NCI-H1048 (cell line): ENCODE results near the gene TNNI2.
"Not testable (repeated sequence)": the region's sequence is repeated elsewhere in the genome, so short reads cannot be mapped to it uniquely, and the experiment has no call there.

Experiments used
- DNase-seq: peaks from one replicate; lab custom pipeline; 2025; lab: John Stamatoyannopoulos, UW

The TNNI2 gene

DNA sequence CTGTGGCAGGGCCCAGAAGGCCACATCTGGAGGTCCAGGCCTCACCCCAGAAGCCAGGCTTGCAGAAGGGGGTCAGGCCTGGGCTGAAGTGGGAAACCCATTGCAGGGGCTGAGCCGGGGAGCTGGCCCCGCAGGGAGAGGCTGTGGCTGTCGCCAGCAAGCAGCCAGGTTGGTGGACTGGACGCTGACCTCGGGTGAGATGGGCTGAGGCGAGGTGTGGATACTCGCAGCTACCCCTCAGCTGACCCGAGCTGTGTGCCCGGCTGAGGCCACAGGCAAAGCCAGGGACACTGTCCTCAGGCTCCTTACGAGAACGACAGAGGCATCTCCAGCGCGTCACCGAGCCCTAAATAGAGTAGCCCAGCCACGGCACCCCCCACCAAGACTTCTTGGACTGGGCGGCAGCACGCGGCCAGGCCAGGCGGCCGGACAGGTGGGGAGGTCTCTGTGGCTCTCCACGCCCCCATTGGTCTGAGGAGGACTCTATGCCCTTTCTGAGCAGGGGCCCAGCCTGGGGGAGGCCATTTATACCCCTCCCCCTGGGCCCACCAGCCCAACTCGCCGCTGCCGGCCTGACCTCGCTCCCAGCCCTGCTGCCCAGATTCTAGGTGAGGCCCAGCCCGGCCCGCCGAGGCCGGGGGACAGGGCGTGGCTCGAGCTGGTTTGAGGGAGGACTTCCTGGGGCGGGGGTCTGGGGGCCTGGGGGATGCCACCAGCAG, at the start of gene TNNI2:
TNNI2 (plus strand) TSS at position 556 of the 719 bp plus-strand sequence. CDS start 716 bp downstream, outside the sequence.
- no peak for DNase-seq

DNA sequence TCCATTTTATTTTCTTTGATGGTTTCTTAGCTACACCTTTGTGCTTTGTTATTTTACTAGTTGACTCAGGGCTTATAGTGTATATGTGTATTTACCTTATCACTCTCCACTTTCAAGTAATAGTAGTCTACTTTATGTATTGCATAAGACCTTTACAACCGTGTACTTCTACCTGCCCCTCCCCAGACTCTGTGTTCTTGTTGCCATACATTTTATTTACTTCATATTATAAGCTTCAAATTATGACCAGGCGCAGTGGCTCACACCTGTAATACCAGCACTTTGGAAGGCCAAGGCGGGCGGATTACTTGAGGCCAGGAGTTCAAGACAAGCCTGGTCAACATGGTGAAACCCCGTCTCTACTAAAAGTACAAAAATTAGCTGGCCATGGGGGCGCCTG, 46.9 kb upstream of the TNNI2 start:
- no peak for DNase-seq

DNA sequence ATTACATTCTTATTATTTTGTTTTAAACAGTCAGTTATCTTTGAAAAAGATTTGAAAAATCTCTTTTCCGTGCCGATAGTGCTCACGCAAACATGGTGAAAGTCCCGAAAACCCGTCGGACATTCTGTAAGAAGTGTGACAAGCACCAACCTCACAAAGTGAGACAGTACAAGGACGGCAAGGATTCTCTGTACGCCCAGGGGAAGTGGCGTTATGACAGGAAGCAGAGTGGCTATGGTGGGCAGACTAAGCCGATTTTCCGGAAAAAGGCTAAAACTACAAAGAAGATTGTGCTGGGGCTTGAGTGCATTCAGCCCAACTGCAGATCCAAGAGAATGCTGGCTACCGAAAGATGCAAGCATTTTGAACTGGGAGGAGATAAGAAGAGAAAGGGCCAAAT, 46.3 kb upstream of the TNNI2 start:
- no peak for DNase-seq

DNA sequence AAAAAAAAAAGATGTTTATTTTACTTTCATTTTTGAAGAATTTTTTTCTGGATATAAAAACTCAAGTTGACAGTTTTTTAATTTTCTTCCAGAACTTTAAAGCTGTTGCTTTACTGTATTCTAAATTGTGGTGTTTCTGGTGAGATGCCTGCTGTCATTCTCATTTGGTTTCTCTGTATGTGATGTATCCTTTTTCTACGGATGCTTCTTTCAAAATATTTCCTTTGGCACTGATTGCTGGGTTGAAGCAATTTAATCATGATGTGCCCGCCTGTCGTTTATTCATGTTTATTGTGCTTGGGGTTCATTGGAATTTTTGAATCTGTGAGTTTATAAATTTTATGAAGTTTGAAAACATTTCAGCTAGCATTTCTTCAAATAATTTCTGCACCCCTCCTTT, 45.7 kb upstream of the TNNI2 start:
- no peak for DNase-seq

DNA sequence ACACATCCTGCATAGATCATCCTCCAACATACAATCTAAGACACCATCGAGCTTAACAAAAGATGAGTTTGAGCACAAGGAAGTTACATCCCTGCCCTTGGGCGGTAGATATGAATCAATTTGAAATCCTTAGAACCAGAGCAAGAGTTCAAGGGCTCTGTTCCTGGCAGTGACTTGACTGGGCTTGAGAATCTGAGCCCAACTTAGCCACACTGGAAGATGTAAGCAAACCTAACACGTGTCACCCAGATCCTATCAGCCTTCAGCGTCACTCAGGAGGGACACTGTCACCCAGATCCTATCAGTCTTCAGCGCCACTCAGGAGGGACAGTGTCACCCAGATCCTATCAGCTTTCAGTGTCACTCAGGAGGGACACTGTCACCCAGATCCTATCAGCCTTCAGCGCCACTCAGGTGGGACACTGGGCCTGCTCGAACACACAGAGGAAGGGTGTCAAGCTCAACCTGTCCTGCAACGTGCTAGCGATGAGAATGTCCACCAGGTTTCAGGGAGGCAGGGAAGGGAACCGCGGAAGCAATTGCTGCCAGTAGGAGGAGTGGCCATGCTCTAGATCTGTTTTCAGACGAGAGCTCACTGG, 42.3 kb upstream of the TNNI2 start:
- no peak for DNase-seq

DNA sequence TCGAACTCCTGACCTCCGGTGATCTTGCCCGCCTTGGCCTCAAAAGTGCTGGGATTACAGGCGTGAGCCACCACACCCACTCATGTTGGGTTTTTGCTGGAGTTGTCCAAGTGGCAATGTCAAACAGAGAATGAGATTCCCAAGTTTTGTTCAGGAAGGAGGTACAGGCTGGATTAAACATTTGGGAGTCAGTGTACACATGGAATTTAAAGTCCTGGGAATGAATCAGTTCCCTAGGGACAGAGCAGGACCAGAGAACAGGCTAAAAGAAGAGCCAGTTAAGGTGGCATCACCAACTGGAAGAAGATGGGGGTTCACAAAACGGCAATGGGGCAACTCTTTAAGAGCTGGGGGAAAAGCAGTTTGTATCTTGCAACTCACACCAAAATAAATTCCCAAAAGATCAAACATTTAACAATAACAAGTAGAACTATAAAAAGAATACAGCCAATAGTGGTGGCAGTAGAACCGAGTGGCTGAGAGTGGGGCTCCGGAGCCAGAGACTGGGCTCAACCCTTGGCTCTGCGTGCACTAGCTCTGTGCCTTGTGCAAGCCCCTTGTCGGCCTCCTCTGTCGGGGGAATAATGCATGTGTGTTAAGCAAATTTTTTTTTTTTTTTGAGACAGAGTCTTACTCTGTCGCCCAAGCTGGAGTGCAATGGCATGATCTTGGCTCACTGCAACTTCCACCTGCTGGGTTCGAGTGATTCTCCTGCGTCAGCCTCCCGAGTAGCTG, 41.2 kb upstream of the TNNI2 start:
- no peak for DNase-seq

DNA sequence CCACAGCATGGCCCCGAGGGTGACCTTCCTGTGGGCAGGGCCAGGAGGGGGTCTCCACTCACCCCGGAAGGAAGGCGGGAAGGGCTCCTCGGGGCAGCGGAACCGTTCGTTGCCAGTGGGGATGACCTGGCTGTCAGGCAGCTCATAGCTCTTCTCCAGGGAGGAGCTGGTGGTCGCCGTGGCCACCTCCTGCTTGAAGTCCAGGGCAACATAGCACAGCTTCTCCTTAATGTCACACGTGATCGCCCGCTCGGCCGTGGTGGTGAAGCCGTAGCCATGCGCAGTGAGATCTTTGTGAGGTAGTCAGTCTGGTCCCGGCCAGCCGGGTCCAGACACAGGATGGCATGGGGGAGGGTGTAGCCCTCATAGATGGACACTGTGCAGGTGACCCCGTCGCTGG, 35.5 kb upstream of the TNNI2 start:
- DNase-seq, result no peak

DNA sequence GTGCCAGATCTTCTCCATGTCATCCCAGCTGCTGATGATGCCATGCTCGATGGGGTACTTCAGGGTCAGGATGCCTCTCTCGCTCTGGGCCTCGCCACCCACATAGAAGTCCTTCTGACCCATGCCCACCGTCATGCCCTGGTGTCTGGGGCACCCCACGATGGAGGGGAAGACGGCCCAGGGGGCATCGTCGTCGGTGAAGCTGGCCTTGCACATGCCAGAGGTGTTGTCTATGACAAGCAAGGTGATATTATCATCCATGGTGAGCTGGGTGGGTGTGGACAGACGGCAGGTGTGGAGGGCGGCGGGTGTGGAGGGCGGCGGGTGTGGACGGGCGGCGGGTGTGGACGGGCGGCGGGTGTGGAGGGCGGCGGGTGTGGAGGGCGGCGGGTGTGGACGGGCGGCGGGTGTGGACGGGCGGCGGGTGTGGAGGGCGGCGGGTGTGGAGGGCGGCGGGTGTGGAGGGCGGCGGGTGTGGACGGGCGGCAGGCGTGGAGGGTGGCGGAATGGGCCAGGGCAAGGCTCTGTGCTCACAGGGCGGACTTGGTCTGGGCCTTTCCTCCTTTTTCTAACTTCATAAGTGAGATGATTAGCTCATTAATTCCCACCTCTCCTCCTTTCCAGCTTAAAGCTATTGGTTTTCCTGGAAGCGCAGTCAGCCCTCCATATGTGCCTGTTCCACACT, 34.8 kb upstream of the TNNI2 start:
- not testable (repeated sequence) for DNase-seq

DNA sequence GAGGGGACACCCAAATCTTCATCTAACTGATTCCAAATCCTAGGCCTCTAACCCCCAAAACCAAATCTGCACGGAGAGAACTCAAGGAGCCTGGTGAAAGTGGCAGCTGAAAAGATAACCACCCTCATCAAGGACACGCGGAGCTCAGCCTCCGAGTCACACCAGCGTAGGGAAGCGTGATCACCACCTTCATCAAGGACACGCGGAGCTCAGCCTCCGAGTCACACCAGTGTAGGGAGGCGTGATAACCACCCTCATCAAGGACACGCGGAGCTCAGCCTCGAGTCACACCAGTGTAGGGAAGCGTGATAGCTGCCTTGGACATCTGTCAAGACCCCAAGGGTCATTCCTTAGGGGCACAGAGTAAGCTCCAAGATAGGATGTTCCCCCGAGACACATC, 33.3 kb upstream of the TNNI2 start:
- DNase-seq, result no peak

DNA sequence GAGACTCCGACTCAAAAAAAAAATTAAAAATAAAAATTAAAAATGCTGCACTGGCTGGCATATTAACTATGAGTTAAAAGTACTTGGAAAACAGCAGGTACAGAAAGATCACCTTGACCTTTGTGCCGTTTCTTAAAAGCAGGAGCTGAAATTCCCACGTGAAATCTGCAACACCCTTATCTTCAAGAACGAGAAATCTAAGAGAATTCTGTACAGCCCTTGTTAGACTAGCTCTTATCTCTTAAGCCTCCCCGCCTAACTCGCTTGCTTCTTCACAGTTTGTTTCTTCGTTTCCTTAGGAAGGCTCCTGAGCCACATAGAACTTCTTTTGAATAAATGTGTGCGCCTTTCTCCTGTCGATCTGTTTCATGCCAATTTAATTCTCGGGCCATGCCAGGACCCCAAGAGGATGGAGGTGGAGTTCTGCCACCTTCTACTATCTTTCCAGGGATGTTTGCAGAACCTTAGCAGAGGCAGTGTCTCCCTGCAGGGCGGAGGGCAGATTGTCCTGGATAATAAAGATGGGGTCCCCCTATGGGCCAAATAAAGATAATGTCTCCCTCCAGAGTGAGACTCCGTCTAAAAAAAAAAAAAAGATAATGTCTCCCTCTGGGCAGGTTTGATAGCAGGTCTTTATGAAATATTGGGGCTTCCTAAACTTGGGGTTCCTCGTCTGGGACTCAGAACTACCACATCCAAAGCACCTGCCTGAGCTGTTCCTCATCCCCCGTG, 31.4 kb upstream of the TNNI2 start:
- DNase-seq, result no peak

DNA sequence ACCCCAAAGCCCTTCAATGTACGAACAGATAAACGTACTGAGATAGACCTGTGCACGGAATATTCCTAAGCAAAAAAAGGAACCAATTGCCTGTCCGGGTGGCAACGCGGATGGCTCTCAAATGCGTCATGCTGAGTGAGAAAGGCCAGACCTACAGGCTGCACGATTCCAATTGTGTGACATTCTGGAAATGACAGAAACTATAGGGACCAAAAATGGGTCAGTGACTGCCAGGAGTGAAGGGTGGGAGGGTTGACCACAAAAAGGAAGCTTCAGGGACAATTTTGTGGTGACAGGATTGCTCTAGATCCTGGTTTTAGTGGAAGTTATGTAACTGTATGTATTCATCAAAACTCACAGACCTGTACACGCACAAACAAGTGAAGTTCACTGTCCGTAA, 28.0 kb upstream of the TNNI2 start:
- DNase-seq, result no peak

DNA sequence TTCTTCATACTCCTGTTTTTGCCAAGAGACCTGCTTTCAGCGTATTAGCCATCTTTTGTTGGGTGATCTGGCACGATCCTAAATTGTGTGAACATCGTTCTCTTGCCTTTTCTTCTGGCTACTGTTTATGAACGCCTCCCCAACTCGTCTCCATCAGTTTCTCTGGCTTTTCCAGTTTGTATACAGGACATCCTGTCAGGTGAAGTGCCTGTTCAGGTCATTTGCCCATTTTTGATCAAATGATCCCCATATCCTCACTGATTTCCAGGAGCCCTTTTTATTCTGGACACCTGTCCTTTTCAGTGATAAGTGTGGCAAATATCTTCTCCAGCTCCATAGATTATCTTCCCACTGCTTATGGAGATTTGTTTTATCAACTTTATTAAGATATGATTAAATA, 26.5 kb upstream of the TNNI2 start:
- no peak for DNase-seq

DNA sequence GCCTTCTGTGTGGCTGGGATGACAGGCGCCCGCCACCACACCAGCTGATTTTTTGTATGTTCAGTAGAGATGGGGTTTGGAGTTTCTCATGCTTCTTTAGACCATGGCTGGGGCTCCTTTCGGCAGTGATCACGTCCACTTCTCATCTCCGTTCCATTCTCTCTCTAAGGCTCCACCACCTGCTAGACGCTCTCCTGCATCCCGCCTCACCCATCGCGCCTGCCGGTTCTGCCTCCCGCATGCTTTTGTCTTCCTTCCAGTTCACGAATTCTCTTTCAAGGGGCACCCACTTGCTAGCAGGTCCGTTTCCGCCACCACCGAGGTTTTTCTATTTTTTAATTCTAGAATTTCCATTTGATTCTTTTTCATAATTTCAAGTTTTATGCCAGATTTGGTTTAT, 26.0 kb upstream of the TNNI2 start:
- no peak for DNase-seq

DNA sequence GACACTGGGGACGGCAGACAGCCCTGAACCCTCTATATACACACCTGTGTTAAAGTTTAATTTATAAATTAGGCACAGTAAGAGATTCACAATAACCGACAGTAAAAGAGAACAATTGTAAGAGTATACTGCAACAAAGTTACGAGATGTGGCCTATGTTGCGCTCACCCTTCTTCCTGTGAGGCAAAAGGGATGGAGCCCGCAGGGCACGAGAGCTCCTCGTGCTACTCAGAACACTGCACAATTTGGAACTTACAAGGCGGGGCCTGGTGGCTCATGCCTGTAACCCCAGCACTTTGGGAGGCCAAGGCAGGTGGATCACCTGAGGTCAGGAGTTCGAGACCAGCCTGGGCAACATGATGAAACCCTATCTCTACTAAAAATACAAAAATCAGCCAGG, 25.4 kb upstream of the TNNI2 start:
- not testable (repeated sequence) for DNase-seq

DNA sequence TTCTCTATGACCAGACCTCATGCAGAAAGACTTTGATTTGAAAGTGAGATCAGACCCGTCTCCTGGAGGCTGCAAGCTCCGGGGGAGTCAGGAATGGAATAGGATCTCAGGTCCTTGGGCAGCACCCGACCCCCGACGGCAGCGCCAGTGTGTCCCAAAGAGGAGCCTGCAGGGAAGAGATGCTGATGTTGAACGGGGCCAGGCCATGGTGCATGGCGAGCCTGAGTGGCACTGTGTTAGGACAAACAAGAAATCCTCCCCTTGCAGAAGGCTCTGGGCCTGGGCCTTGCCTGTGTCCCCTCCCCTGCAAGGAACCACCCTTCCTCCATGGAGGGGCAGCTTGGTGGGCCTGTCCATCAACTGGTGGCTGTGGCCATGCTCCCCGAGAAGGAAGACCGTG, 24.1 kb upstream of the TNNI2 start:
- DNase-seq, result no peak

DNA sequence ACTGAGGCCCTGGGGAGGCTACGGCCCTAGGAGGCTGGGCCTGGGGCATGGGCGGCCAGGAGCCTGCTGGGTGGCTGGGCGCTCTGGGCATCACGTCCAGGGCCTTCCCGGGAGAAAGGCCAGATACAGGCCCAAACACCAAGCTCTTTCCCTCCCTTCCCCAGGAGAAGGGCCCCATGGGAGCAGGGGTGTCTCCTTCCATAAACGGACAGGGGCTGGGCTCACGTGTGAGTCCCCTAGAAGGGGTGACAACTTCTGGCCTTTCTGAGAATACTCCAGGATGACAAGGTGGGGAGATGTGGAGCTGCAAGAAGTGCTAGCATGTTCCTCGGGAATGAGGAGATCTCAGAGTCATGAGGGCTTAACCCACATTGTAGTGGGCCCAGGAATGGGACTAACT, 23.5 kb upstream of the TNNI2 start:
- no peak for DNase-seq

DNA sequence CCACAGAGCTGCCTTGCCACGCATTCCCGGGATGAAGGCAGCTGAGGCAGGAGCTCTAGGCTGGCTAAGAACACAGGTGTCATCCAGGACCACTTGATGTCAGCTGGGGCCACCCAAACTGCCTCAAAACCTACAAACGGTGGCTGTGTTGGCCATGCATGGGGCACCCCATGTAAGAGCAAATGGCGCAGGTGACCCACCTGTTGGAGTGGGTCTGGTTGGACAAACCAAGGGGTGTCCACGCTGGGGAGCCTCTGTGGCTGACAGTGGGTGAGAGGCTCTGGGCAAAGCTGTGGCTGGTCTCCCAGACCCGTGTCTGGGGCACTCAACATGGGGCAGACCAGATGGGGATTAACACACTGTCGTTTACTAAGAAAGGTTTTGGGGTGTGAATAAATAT, 23.0 kb upstream of the TNNI2 start:
- no peak for DNase-seq

DNA sequence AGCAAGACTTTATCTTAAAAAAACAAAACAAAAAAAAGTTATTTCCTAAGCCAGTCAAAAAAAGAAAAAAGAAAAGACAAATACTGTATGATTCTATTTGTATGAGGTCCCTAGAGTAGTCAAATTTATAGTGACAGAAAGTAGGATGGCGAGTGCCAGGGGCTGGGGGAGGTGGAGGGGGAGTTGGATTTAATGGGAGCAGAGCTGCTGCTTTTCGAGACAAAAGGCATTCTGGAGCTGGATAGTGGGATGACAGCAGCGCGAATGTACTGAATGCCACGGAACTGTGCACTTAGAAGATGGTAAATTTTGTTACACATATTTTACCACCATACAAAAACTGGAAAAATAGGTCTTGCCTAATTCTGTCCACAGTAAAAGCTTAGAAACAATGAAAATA, 21.8 kb upstream of the TNNI2 start:
- no peak for DNase-seq

DNA sequence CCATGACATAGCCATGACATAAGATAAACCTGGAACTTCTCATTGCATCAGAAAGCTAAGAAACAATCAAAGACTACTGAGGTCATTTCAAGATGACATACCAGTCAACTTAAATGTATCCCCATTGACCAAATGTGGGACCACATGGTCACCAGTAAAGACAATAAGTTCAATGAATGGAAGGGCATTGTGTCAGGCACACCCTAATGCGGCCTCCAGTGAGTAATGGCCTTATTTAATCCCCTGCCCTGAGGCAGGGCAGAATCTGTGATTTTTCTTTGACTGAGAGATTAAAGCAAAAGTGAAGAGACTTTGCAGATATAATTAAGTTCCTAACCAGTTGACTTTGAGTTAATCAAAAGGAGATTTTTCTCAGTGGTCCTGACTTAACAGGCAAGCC, 21.3 kb upstream of the TNNI2 start:
- no peak for DNase-seq

DNA sequence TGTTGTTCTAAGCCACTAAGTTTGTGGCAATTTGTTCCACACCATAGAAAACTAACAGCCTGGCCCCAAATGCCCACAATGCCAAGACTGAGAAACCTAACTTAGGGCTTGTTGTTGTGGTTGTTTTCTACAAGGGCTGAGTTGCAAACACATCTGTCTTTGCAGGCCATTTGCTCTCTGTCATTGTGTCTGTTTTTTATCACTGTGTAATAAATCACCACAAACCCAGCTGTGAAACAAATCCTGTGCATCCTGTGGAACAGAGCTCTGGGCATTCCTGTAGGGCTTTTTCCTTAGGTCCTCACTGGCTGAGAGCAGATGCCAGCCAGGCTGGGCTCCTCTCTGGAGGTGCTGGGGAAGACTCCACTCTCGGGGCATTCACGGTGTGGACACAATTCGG, 19.7 kb upstream of the TNNI2 start:
- DNase-seq, result no peak

DNA sequence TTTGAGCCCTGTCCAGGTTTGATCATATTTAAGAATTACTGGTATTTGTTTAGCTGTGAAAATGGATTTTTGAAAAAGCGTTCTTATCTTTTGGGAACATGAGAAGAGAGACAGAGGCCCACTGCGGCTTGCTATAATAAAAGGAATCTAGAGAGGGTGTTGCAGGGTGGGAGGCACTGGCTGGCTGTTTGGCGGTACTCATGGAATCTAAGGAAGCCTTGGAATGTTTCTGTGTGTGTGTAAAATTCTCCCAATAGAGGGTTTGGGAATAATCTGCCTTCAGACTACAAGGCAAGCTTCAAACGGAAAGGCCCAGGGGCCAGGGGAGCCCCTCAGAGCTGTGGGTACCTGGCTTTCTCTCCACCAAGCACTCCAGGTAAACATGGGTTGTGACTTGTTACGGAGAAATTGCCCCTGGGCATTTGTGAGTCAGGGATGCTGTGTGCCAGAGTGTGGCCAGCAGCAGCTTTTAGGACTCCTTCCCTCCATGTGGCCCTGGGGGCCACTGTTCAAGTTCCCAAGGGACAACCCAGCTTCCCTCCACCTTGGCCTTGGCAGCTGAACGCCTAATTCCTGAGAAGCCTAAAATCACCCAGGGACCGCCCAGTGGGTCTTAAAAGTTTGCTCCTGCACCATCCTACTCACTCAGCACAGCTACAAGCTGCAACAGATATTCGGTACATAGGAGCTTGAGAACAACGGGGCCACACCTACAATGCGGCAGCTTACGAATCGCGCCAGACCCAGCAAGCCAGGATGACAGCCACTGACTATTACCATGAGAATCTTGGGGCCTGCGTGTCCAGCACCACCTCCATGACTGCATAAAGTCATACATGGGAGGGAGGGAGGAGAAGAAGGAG, 18.1 kb upstream of the TNNI2 start:
- no peak for DNase-seq
